ENCODE results near the gene RAD51D. TPM values are rescaled to one million over a fixed set of nuclear protein-coding genes. Genes with fewer than 3 reads are reported as not detected.
"Not testable (repeated sequence)": the region's sequence is repeated elsewhere in the genome, so short reads cannot be mapped to it uniquely, and the experiment has no call there.

Gene RAD51D
- polyA plus RNA-seq (ENCODE audit: insufficient read length in 4 of 4): 10 to 100 TPM; 10.9 to 12.9 (median 11.3) TPM

GRCh38 chr17:35119370-35120165 lies at the start of gene RAD51D:
TSS of gene RAD51D (minus strand) at chr17:35119860. CDS start at chr17:35119613, 247 bp downstream.
- peak; percentile 50 to 68 (median 65) for DNase-seq (ENCODE audit: low read depth in 4 of 4, low spot score in 3 of 4)

- no peak for DNase-seq (ENCODE audit: low read depth in 4 of 4, low spot score in 3 of 4)
These were observed 48.0 kb upstream of the RAD51D start for GRCh38 chr17:35167666-35168065.

- DNase-seq (ENCODE audit: low read depth in 4 of 4, low spot score in 3 of 4): no peak
These were observed 47.4 kb upstream of the RAD51D start for GRCh38 chr17:35167046-35167445.

GRCh38 chr17:35166526-35166925 lies 46.9 kb upstream of the RAD51D start:
- no peak for DNase-seq (ENCODE audit: low read depth in 4 of 4, low spot score in 3 of 4)

GRCh38 chr17:35164716-35165115 lies 45.1 kb upstream of the RAD51D start:
- DNase-seq (ENCODE audit: low read depth in 4 of 4, low spot score in 3 of 4): no peak

GRCh38 chr17:35163886-35164285 lies 44.2 kb upstream of the RAD51D start:
- DNase-seq (ENCODE audit: low read depth in 4 of 4, low spot score in 3 of 4): no peak

- DNase-seq (ENCODE audit: low read depth in 4 of 4, low spot score in 3 of 4): no peak
These were observed 43.1 kb upstream of the RAD51D start for GRCh38 chr17:35162755-35163154.

- DNase-seq (ENCODE audit: low read depth in 4 of 4, low spot score in 3 of 4): no peak
These were observed 41.7 kb upstream of the RAD51D start for GRCh38 chr17:35161281-35161761.

GRCh38 chr17:35160354-35161201 lies 40.9 kb upstream of the RAD51D start:
- DNase-seq (ENCODE audit: low read depth in 4 of 4, low spot score in 3 of 4): no peak

GRCh38 chr17:35159940-35160339 lies 40.3 kb upstream of the RAD51D start:
- no peak for DNase-seq (ENCODE audit: low read depth in 4 of 4, low spot score in 3 of 4)

- DNase-seq (ENCODE audit: low read depth in 4 of 4, low spot score in 3 of 4): no peak
These were observed 35.6 kb upstream of the RAD51D start for GRCh38 chr17:35155246-35155645.

GRCh38 chr17:35154196-35155165 lies 34.8 kb upstream of the RAD51D start:
- no peak for DNase-seq (ENCODE audit: low read depth in 4 of 4, low spot score in 3 of 4)

- no peak for DNase-seq (ENCODE audit: low read depth in 4 of 4, low spot score in 3 of 4)
These were observed 32.9 kb upstream of the RAD51D start for GRCh38 chr17:35152421-35153140.

GRCh38 chr17:35151080-35151479 lies 31.4 kb upstream of the RAD51D start:
- not testable (repeated sequence) for DNase-seq (ENCODE audit: low read depth in 4 of 4, low spot score in 3 of 4)

- no peak for DNase-seq (ENCODE audit: low read depth in 4 of 4, low spot score in 3 of 4)
These were observed 30.3 kb upstream of the RAD51D start for GRCh38 chr17:35149941-35150340.

GRCh38 chr17:35148144-35148543 lies 28.5 kb upstream of the RAD51D start:
- no peak for DNase-seq (ENCODE audit: low read depth in 4 of 4, low spot score in 3 of 4)

GRCh38 chr17:35147375-35147905 lies 27.8 kb upstream of the RAD51D start, which contains the start of gene UNC45B:
TSS of gene UNC45B (plus strand) at chr17:35147817. CDS start at chr17:35148264, 447 bp downstream.
- no peak for DNase-seq (ENCODE audit: low read depth in 4 of 4, low spot score in 3 of 4)

GRCh38 chr17:35146214-35146833 lies 26.7 kb upstream of the RAD51D start:
- DNase-seq (ENCODE audit: low read depth in 4 of 4, low spot score in 3 of 4): no peak

- DNase-seq (ENCODE audit: low read depth in 4 of 4, low spot score in 3 of 4): no peak
These were observed 25.2 kb upstream of the RAD51D start for GRCh38 chr17:35144840-35145239.

Measured in right renal pelvis (tissue), 4 donors.